Measurements from ENCODE around the gene RBM46. TPM values are rescaled to one million over a fixed set of nuclear protein-coding genes. Genes with fewer than 3 reads are reported as not detected.

Gene RBM46, protein sequence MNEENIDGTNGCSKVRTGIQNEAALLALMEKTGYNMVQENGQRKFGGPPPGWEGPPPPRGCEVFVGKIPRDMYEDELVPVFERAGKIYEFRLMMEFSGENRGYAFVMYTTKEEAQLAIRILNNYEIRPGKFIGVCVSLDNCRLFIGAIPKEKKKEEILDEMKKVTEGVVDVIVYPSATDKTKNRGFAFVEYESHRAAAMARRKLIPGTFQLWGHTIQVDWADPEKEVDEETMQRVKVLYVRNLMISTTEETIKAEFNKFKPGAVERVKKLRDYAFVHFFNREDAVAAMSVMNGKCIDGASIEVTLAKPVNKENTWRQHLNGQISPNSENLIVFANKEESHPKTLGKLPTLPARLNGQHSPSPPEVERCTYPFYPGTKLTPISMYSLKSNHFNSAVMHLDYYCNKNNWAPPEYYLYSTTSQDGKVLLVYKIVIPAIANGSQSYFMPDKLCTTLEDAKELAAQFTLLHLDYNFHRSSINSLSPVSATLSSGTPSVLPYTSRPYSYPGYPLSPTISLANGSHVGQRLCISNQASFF
- total RNA-seq = 0.69 TPM

DNA sequence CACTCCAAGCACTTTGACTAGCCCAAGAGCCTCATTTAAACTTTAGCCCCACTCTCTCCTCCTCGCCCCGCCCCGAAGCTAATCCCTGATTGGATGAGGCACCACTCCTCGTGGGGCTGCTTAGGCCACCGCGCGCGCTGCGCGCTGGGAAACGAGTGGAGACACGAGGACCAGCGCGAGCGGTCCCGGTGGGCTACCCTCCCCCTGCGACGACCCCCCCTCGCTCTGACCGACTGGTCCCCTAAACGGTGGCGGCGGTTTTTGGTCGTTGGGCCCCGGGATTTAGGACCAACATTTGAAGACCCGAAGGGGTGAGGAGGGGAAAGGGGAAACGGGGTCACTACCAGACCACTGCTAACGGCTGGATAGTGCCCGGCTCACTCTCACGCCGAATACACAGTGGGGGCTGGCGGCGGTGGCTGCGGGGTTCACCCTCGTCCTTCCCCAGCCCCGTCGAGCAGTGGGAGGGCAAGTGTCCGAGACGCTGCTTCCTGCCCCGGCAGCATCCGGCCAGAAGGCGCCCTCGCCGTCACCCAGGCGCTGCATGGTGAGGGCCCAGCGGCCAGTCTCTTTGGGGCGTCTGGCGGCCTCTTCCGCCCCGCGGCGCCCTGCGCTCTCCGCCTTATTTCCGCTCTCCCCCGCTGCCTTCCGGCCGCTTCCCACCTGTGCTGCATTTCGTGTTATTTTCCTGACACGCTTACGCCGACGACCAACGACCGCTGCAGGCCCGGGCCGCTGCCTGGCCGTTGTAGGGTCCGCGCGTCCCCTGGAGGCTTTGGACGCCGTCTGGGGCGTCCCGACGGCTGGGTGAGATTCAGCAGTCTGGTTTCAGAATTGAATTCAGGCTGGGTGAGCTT lies at the start of gene RBM46:
Gene RBM46 (plus strand): TSS at position 147 of the 857 bp plus-strand sequence. CDS start 15,481 bp downstream, outside the sequence.

DNA sequence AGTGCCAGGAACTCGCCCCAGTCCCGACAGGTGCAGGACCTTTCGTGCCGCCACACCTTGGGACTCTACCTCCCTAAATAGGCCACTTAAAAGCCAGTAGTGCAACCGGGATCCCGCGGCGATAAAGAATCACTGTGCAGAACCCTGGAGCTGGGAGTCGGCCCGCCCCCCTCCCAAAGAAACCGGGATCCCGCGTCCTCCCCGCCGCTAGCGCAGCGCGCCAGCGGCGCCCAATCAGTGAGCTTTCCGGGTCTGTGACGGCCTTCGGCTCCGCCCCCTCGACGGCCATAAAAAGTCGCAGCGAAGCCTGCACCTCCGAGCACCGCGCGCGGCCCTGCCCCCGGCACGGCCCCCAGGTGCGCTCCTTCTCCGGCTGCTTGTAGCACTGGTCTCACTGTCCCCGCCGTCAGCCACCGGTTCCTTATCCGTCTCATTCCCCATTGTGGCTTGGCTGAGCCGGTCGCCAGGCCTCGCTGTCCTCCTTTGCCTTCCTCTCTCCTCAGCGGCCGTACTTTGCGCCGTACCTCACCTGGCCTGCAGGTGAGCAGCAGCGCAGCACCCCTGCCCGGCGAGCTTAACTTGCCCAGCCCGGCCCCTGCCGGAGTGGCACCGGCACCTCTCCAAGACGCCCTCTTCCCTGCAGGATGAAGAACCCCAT lies 37.3 kb upstream of the RBM46 start, which contains the start of gene LRAT:
Gene LRAT (plus strand): TSS at position 318 of the 658 bp plus-strand sequence. CDS start 327 bp downstream, at position 645.

Small RNA genes lying within 50 kb of the gene (small RNA-seq; reads per million reads assigned to genes)
- gene RNU2-44P (not detected), gene RNU2-66P (not detected)

Other genes with a start within 250 kb of the RBM46 start
- 74.3 TPM for gene PLRG1, start 230.9 kb upstream of the RBM46 start, total RNA-seq
- gene FGB, start 218.3 kb upstream of the RBM46 start, total RNA-seq = not detected
- not detected for gene FGA, start 190.5 kb upstream of the RBM46 start, total RNA-seq
- gene FGG, start 168.6 kb upstream of the RBM46 start, total RNA-seq = not detected
- gene LRAT, start 37.3 kb upstream of the RBM46 start, total RNA-seq = 3.0 TPM